Esophagus squamous epithelium (tissue), 5 donors: ENCODE measurements around the gene TCERG1. TPM values are rescaled to one million over a fixed set of nuclear protein-coding genes. Genes with fewer than 3 reads are reported as not detected.

ENCODE experiments used
- DNase-seq: peaks from one replicate; lab custom pipeline; 2025; lab: John Stamatoyannopoulos, UW
- H3K27ac ChIP-seq, 4 donors: fragments of 200-600 bp; sonication (generic); one replicate each; pipeline ENCODE4 v1.5.1; 2016 to 2019; ENCODE audit warnings: mild to moderate bottlenecking in 1 of 4
- H3K27me3 ChIP-seq, 4 donors: fragments of 200-600 bp; sonication (generic); 1 replicate in 3 of 4; 2 replicates in 1 of 4; pipeline versions ENCODE4 v1.5.1 to v1.6.0; 2017 to 2021; ENCODE audit warnings: antibody characterized with exemption in 1 of 4
- H3K36me3 ChIP-seq, 3 donors: fragments of 200-600 bp; sonication (generic); one replicate each; pipeline ENCODE4 v1.5.1; 2016 to 2019
- H3K4me1 ChIP-seq, 3 donors: fragments of 200-600 bp; sonication (generic); one replicate each; pipeline ENCODE4 v1.5.1; 2017 to 2019
- H3K4me3 ChIP-seq, 4 donors: fragments of 200-600 bp; sonication (generic); 1 replicate in 3 of 4; 2 replicates in 1 of 4; pipeline ENCODE4 v1.5.1; 2016 to 2019; ENCODE audit warnings: mild to moderate bottlenecking in 2 of 4, moderate library complexity in 1 of 4
- H3K9me3 ChIP-seq, 3 donors: fragments of 200-600 bp; sonication (generic); one replicate each; pipeline ENCODE4 v1.5.1; 2016 to 2019
- CTCF ChIP-seq, 6 experiments: fragments of 450-650 bp in 4 of 6; fragments of 200-600 bp in 2 of 6; sonication (generic) in 2 of 6; IDR thresholded peaks; one replicate each; pipeline ENCODE4 v1.5.1; 2016 to 2019; ENCODE audit warnings: antibody characterized with exemption in 6 of 6, mild to moderate bottlenecking in 4 of 6, moderate library complexity in 4 of 6
- POLR2A ChIP-seq, 4 donors: fragments of 450-650 bp; IDR thresholded peaks; one replicate each; pipeline ENCODE4 v1.6.1; 2017; ENCODE audit warnings: antibody characterized with exemption in 4 of 4, mild to moderate bottlenecking in 4 of 4, moderate library complexity in 3 of 4
- WGBS, 2 donors: methylation state at CpG; one replicate each; pipeline ENCODE4 v1.1.5; 2018; 5-methylcytosine and 5-hydroxymethylcytosine counted together
- intact Hi-C: fragments of 100-400 bp; cut with DNase I; formaldehyde crosslinking; loops from one replicate; pipeline ENCODE4 v1.15.0; 2022
- total RNA-seq, 4 donors: library from RNA; depleted of rRNA; stranded (reverse); fragments of >200 nt; gene quantifications; one replicate each; pipeline ENCODE4 v1.1.0, GENCODE V29; 2016
- donor health status: DM: yes; HTN: yes; CAD: no.

Gene TCERG1
- 10 to 100 TPM; 43.4 to 92.7 (median 68.9) TPM for total RNA-seq

- H3K9me3 ChIP-seq = no peaks in the 10 kb centered on the region
- peak within 1 kb of the TSS; percentile 77 to 97 (median 97) for H3K4me3 ChIP-seq
- TF ChIP-seq POLR2A (IDR thresholded peaks at IDR 0.05) (peak in 2 of 4 donors; percentile 41 to 49), CTCF (IDR thresholded peaks at IDR 0.05) (peak; percentile 65 to 96 (median 78))
- intact Hi-C loops = no loop called here
- H3K4me1 ChIP-seq = peaks cover 17 to 40% (median 19%) of the 10 kb centered on the region in 3 donors
- no peaks in the 10 kb centered on the region for H3K36me3 ChIP-seq
- H3K27ac ChIP-seq = peak within 1 kb of the TSS; percentile 94 to 98 (median 96)
- peak; percentile 97 for DNase-seq
- WGBS, 2 donors = 1 to 3% methylated on average over 7 to 9 of the region's 68 CpGs
- H3K27me3 ChIP-seq = no peaks in the 10 kb centered on the region
Observed at GRCh38 chr5:146446861-146447733, at the start of gene TCERG1. TSS of gene TCERG1 (plus strand) at chr5:146447333. CDS start at chr5:146447350, 17 bp downstream.

GRCh38 chr5:146398826-146399225 is 48.3 kb upstream of the TCERG1 start:
- TF ChIP-seq POLR2A (IDR thresholded peaks at IDR 0.05) (no peak), CTCF (IDR thresholded peaks at IDR 0.05) (no peak)
- Histone ChIP-seq H3K27me3 (peaks cover 0 to 35% (median 0%) of the 10 kb centered on the region in 4 donors), H3K9me3 (no peaks in the 10 kb centered on the region), H3K4me1 (no peaks in the 10 kb centered on the region), H3K27ac (no peak overlapping the region), H3K4me3 (no peak overlapping the region), H3K36me3 (no peaks in the 10 kb centered on the region)
- intact Hi-C loops = no loop called here
- no peak for DNase-seq
- 72 to 94% methylated on average over 4 of the region's 4 CpGs for WGBS, 2 donors

- no peak for DNase-seq
- no peak overlapping the region for H3K4me3 ChIP-seq
- no peaks in the 10 kb centered on the region for H3K9me3 ChIP-seq
- peaks cover 0 to 35% (median 0%) of the 10 kb centered on the region in 4 donors for H3K27me3 ChIP-seq
- H3K36me3 ChIP-seq = no peaks in the 10 kb centered on the region
- H3K27ac ChIP-seq = no peak overlapping the region
- no peaks in the 10 kb centered on the region for H3K4me1 ChIP-seq
- TF ChIP-seq POLR2A (IDR thresholded peaks at IDR 0.05) (no peak), CTCF (IDR thresholded peaks at IDR 0.05) (no peak)
- intact Hi-C loops = no loop called here
- 56 to 67% methylated on average over 1 of the region's 1 CpG for WGBS, 2 donors
Observed at GRCh38 chr5:146399481-146399880, 47.7 kb upstream of the TCERG1 start.

GRCh38 chr5:146400201-146400600 is 46.9 kb upstream of the TCERG1 start:
- no peaks in the 10 kb centered on the region for H3K36me3 ChIP-seq
- H3K4me3 ChIP-seq = no peak overlapping the region
- no peaks in the 10 kb centered on the region for H3K9me3 ChIP-seq
- H3K27ac ChIP-seq = no peak overlapping the region
- WGBS, 2 donors = 67 to 89% methylated on average over 1 to 2 of the region's 2 CpGs
- H3K27me3 ChIP-seq = peaks cover 0 to 35% (median 0%) of the 10 kb centered on the region in 4 donors
- TF ChIP-seq POLR2A (IDR thresholded peaks at IDR 0.05) (no peak), CTCF (IDR thresholded peaks at IDR 0.05) (no peak)
- no peaks in the 10 kb centered on the region for H3K4me1 ChIP-seq
- DNase-seq = no peak
- intact Hi-C loops = no loop called here

- Histone ChIP-seq H3K4me1 (no peaks in the 10 kb centered on the region), H3K36me3 (no peaks in the 10 kb centered on the region), H3K27ac (no peak overlapping the region), H3K27me3 (peaks cover 0 to 35% (median 0%) of the 10 kb centered on the region in 4 donors), H3K9me3 (no peaks in the 10 kb centered on the region), H3K4me3 (no peak overlapping the region)
- TF ChIP-seq POLR2A (IDR thresholded peaks at IDR 0.05) (no peak), CTCF (IDR thresholded peaks at IDR 0.05) (no peak)
- DNase-seq = no peak
- intact Hi-C loops = no loop called here
- 70 to 78% methylated on average over 5 to 8 of the region's 9 CpGs for WGBS, 2 donors
Observed at GRCh38 chr5:146401021-146401420, 46.1 kb upstream of the TCERG1 start.
